ENCODE data around the gene CCDC181. TPM values are rescaled to one million over a fixed set of nuclear protein-coding genes. Genes with fewer than 3 reads are reported as not detected.

The CCDC181 gene
- total RNA-seq, 4 donors from 2014 or later = 1.0 to 5.2 (median 3.0) TPM; not detected in 1

DNA sequence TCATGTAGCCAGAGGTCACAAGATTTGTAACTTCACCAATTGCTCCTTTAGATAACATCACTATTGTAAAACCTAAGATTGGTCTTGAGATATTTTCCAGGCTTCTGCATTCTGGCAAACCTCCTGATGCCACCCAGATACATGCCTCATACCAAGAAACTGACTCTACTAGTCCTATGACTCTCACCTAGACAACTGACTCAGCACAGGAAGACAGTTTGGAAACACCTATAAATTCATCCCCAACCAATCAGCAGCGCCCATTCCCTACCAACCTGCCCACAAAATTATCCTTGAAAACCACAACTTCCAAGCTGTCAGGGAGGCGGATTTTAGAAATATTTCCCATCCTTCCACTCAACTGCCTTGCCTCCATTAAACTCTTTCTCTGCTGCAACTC is 62.3 kb downstream of the CCDC181 start:
- no peak for TF ChIP-seq POLR2A (IDR thresholded peaks at IDR 0.05)
- TF ChIP-seq, protein P1, sequence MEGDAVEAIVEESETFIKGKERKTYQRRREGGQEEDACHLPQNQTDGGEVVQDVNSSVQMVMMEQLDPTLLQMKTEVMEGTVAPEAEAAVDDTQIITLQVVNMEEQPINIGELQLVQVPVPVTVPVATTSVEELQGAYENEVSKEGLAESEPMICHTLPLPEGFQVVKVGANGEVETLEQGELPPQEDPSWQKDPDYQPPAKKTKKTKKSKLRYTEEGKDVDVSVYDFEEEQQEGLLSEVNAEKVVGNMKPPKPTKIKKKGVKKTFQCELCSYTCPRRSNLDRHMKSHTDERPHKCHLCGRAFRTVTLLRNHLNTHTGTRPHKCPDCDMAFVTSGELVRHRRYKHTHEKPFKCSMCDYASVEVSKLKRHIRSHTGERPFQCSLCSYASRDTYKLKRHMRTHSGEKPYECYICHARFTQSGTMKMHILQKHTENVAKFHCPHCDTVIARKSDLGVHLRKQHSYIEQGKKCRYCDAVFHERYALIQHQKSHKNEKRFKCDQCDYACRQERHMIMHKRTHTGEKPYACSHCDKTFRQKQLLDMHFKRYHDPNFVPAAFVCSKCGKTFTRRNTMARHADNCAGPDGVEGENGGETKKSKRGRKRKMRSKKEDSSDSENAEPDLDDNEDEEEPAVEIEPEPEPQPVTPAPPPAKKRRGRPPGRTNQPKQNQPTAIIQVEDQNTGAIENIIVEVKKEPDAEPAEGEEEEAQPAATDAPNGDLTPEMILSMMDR (IDR thresholded peaks at IDR 0.05) = no peak
- Histone ChIP-seq H3K36me3 (no peaks in the 10 kb centered on the region), H3K4me3 (no peak overlapping the region), H3K4me1 (no peaks in the 10 kb centered on the region), H3K9me3 (no peaks in the 10 kb centered on the region), H3K27me3 (no peaks in the 10 kb centered on the region), H3K27ac (no peak overlapping the region)
- intact Hi-C loops (cut with DNase I; ENCODE audit: low total_unique reads) = no loop called here
- no peak for DNase-seq

DNA sequence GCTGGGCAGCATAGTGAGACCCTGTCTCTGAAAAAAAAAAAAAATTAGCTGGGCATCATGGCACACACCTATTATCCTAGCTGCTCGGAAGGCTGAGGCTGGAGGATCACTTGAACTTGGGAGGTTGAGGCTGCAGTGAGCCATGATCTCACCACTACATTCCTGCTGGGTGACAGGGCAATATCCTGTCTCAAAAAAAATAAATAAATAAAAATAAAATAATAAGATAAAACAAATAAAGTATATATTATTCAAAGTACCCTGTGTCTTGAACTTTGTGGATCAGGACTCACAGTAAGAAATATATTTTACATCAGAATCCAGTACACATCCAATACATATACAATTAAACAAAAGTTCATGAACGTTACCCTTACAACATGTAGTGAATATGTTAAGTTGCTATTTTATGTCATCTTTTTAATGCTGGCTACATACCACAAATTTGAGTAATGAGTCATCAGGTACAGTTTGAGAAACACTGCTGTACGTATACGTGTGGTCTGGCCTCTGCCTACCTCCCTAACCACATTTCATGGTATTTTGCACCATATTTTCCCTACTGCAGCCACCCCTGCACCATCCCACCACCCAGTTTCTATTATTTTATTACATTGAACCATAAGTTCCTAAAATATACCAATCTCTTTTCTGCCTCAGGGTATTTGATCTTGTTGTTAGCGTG is 64.1 kb downstream of the CCDC181 start:
- Histone ChIP-seq H3K4me3 (no peak overlapping the region), H3K27ac (no peak overlapping the region), H3K4me1 (no peaks in the 10 kb centered on the region), H3K27me3 (no peaks in the 10 kb centered on the region), H3K36me3 (no peaks in the 10 kb centered on the region), H3K9me3 (no peaks in the 10 kb centered on the region)
- TF ChIP-seq POLR2A (IDR thresholded peaks at IDR 0.05) = no peak
- TF ChIP-seq, protein P1 (IDR thresholded peaks at IDR 0.05) = no peak
- DNase-seq = no peak
- intact Hi-C loops (cut with DNase I; ENCODE audit: low total_unique reads) = no loop called here

GRCh38 chr1:169361281-169361680 is 66.0 kb downstream of the CCDC181 start:
- intact Hi-C loops (cut with DNase I; ENCODE audit: low total_unique reads) = no loop called here
- no peaks in the 10 kb centered on the region for H3K9me3 ChIP-seq
- no peak overlapping the region for H3K4me3 ChIP-seq
- no peak overlapping the region for H3K27ac ChIP-seq
- no peaks in the 10 kb centered on the region for H3K27me3 ChIP-seq
- TF ChIP-seq, protein P1 (IDR thresholded peaks at IDR 0.05) = no peak
- TF ChIP-seq POLR2A (IDR thresholded peaks at IDR 0.05) = no peak
- no peaks in the 10 kb centered on the region for H3K4me1 ChIP-seq
- H3K36me3 ChIP-seq = no peaks in the 10 kb centered on the region
- no peak for DNase-seq

- no peak overlapping the region for H3K4me3 ChIP-seq
- H3K27ac ChIP-seq = no peak overlapping the region
- H3K27me3 ChIP-seq = no peaks in the 10 kb centered on the region
- TF ChIP-seq POLR2A (IDR thresholded peaks at IDR 0.05) = no peak
- TF ChIP-seq, protein P1 (IDR thresholded peaks at IDR 0.05) = no peak
- intact Hi-C loops (cut with DNase I; ENCODE audit: low total_unique reads) = no loop called here
- no peaks in the 10 kb centered on the region for H3K36me3 ChIP-seq
- DNase-seq = no peak
- no peaks in the 10 kb centered on the region for H3K4me1 ChIP-seq
- no peaks in the 10 kb centered on the region for H3K9me3 ChIP-seq
Measured at GRCh38 chr1:169360415-169360814, 66.9 kb downstream of the CCDC181 start.

- intact Hi-C loops (cut with DNase I; ENCODE audit: low total_unique reads) = loop anchor here (10.0 kb wide), 1 partner anchor 744 kb away; no protein-coding TSS in a partner anchor
- Histone ChIP-seq H3K4me3 (no peak overlapping the region), H3K27ac (no peak overlapping the region), H3K9me3 (no peaks in the 10 kb centered on the region), H3K36me3 (no peaks in the 10 kb centered on the region), H3K4me1 (peaks cover 0 to 7% of the 10 kb centered on the region in 2 donors), H3K27me3 (no peaks in the 10 kb centered on the region)
- TF ChIP-seq, protein P1 (IDR thresholded peaks at IDR 0.05) = peak; percentile 68 to 85 (median 75)
- no peak for TF ChIP-seq POLR2A (IDR thresholded peaks at IDR 0.05)
- DNase-seq = no peak
Measured at GRCh38 chr1:169348383-169349036, 78.8 kb downstream of the CCDC181 start.

All from uterus (tissue), 4 donors.